ENCODE results near the gene THOC1.

- TF ChIP-seq CTCF (IDR thresholded peaks at IDR 0.05) (no peak), EZH2phosphoT487 (IDR thresholded peaks at IDR 0.05) (no peak), EZH2 (IDR thresholded peaks at IDR 0.05) (no peak)
Measured at GRCh38 chr18:303011-303410, 35.2 kb upstream of the THOC1 start.
